ENCODE data around the gene TMEM238. TPM values are rescaled to one million over a fixed set of nuclear protein-coding genes. Genes with fewer than 3 reads are reported as not detected.

The TMEM238 gene
- total RNA-seq, 1 donor from 2014 or later: 0.70 TPM

DNA sequence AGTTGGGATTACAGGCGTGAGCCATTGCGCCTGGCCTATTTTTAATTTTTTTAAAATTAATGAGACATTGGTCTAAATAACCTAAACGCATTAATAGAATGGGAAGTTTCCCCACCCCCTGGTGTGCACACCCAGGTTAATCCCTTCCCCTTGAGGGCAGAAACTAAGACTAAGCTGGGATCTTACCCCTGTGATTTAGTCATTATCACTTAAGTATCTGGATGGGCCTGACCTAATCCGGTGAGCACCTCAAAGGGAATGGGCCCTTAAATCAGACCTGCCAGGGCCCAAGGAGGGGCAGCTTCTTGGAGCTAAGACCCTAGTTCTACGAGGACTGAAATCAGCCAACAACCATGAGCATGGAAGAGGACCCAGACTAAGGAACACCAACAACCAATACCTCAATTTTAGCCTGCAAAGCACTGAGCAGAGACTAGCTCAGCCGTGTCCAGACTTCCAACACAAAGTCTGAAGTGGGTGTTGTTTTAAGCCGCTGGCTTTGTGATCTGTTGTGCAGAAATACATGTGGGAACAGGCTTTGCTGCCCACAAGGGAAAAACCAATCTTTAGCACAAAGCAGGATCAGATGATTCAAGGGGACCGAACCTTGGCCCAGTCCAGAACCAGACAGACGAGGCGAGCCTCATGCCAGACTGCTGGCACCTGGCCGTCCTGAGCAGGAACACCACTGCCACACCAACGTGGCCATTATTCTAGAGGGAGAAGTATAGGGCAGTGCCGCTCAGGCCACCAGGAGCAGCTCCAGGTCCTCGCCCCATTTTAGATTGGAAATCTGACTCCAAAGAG is 16.4 kb upstream of the TMEM238 start:
- H3K36me3 Mint-ChIP-seq (ENCODE audit: unreplicated experiment): peaks cover 20% of the 10 kb centered on the region
- no peak overlapping the region for H3K4me3 Mint-ChIP-seq (ENCODE audit: unreplicated experiment)
- no peaks in the 10 kb centered on the region for H3K9me3 Mint-ChIP-seq (ENCODE audit: unreplicated experiment)
- H3K27ac Mint-ChIP-seq (ENCODE audit: unreplicated experiment): peak overlapping the region; percentile 47
- DNase-seq (ENCODE audit: extremely low spot score, unreplicated experiment): no peak
- H3K4me1 Mint-ChIP-seq (ENCODE audit: unreplicated experiment): peaks cover 5% of the 10 kb centered on the region
- TF ChIP-seq CTCF (IDR thresholded peaks at IDR 0.05): no peak
- H3K27me3 Mint-ChIP-seq (ENCODE audit: unreplicated experiment): no peaks in the 10 kb centered on the region

DNA sequence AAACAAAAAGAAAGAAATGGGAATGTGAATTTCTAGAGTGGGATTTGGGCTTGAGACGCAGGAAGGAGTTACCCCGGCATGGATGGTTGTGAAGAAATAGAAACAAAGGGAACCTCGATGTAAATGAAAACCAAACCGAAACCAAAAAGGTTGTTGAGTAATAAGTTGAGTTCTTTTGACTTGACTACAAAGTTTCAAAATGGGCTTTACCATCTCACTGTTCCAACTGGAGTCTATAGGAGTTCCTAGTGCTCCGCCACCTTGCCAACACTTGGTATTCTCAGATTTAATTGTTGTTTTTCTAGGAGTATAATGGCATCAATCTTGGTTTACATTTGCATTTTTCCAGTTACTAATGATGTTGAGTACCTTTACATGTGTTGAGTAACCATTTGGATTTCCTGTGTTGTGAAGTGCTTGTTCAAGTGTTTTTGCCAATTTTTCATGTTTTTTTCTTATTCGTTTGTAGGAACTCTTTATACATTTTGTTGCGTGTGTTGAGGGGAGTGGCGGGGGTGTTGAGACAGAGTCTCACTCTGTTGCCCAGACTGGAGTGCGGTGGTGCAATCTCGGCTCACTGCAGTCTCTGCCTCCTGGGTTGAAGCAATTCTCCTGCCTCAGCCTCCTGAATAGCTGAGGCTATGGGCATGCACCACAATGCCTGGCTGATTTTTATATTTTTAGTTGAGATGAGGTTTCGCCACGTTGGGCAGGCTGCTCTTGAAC is 14.3 kb upstream of the TMEM238 start:
- H3K27me3 Mint-ChIP-seq (ENCODE audit: unreplicated experiment): no peaks in the 10 kb centered on the region
- H3K36me3 Mint-ChIP-seq (ENCODE audit: unreplicated experiment): peaks cover 15% of the 10 kb centered on the region
- no peaks in the 10 kb centered on the region for H3K9me3 Mint-ChIP-seq (ENCODE audit: unreplicated experiment)
- no peak for DNase-seq (ENCODE audit: extremely low spot score, unreplicated experiment)
- peaks cover 2% of the 10 kb centered on the region for H3K4me1 Mint-ChIP-seq (ENCODE audit: unreplicated experiment)
- TF ChIP-seq CTCF (IDR thresholded peaks at IDR 0.05): no peak
- H3K27ac Mint-ChIP-seq (ENCODE audit: unreplicated experiment): peak overlapping the region; percentile 23
- H3K4me3 Mint-ChIP-seq (ENCODE audit: unreplicated experiment): no peak overlapping the region

- Mint-ChIP-seq H3K36me3 (ENCODE audit: unreplicated experiment) (peaks cover 5% of the 10 kb centered on the region), H3K27me3 (ENCODE audit: unreplicated experiment) (no peaks in the 10 kb centered on the region), H3K9me3 (ENCODE audit: unreplicated experiment) (no peaks in the 10 kb centered on the region), H3K27ac (ENCODE audit: unreplicated experiment) (no peak overlapping the region), H3K4me3 (ENCODE audit: unreplicated experiment) (no peak overlapping the region), H3K4me1 (ENCODE audit: unreplicated experiment) (peaks cover 23% of the 10 kb centered on the region)
- no peak for DNase-seq (ENCODE audit: extremely low spot score, unreplicated experiment)
- TF ChIP-seq CTCF (IDR thresholded peaks at IDR 0.05): no peak
These were observed 9.0 kb upstream of the TMEM238 start for GRCh38 chr19:55392820-55393761.

GRCh38 chr19:55391702-55392615 is 7.9 kb upstream of the TMEM238 start:
- no peak overlapping the region for H3K4me3 Mint-ChIP-seq (ENCODE audit: unreplicated experiment)
- DNase-seq (ENCODE audit: extremely low spot score, unreplicated experiment): no peak
- H3K9me3 Mint-ChIP-seq (ENCODE audit: unreplicated experiment): no peaks in the 10 kb centered on the region
- H3K27me3 Mint-ChIP-seq (ENCODE audit: unreplicated experiment): no peaks in the 10 kb centered on the region
- H3K36me3 Mint-ChIP-seq (ENCODE audit: unreplicated experiment): peaks cover 8% of the 10 kb centered on the region
- TF ChIP-seq CTCF (IDR thresholded peaks at IDR 0.05): no peak
- peaks cover 34% of the 10 kb centered on the region for H3K4me1 Mint-ChIP-seq (ENCODE audit: unreplicated experiment)
- H3K27ac Mint-ChIP-seq (ENCODE audit: unreplicated experiment): no peak overlapping the region
